ENCODE results near the gene ATXN1.

- TF ChIP-seq, protein P1, sequence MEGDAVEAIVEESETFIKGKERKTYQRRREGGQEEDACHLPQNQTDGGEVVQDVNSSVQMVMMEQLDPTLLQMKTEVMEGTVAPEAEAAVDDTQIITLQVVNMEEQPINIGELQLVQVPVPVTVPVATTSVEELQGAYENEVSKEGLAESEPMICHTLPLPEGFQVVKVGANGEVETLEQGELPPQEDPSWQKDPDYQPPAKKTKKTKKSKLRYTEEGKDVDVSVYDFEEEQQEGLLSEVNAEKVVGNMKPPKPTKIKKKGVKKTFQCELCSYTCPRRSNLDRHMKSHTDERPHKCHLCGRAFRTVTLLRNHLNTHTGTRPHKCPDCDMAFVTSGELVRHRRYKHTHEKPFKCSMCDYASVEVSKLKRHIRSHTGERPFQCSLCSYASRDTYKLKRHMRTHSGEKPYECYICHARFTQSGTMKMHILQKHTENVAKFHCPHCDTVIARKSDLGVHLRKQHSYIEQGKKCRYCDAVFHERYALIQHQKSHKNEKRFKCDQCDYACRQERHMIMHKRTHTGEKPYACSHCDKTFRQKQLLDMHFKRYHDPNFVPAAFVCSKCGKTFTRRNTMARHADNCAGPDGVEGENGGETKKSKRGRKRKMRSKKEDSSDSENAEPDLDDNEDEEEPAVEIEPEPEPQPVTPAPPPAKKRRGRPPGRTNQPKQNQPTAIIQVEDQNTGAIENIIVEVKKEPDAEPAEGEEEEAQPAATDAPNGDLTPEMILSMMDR (IDR thresholded peaks at IDR 0.05), result no peak
- TF ChIP-seq POLR2A (IDR thresholded peaks at IDR 0.05), result no peak
These were observed 285.8 kb downstream of the ATXN1 start for GRCh38 chr6:16475494-16475781.

All from lower leg skin (tissue), 3 donors.